HCT116 (cell line): ENCODE data around the gene PI4KA. TPM values are rescaled to one million over a fixed set of nuclear protein-coding genes. Genes with fewer than 3 reads are reported as not detected.

Experiments
- ATAC-seq: fragments of 200-7000 bp; cut with Tn5 transposase; 2 replicates; pipeline ENCODE4 v1.9.1; 2020; ENCODE audit warnings: mild to moderate bottlenecking, moderate library complexity
- BruUV-seq: library from RNA; stranded (reverse); fragments of 400-500 nt; replicated peaks from 2 replicates; lab custom pipeline; 2021; lab: Mats Ljungman, UMichigan
- CTCF ChIA-PET: fragments of 300-600 bp; sonication (Branson Sonifier 250); formaldehyde crosslinking; loops from one replicate; lab custom pipeline; 2021; ENCODE audit warnings: antibody characterized with exemption; lab: Charles Lee
- POLR2A ChIA-PET: fragments of 300-600, 350-600 bp; sonication (Branson Sonifier 250); formaldehyde crosslinking; loops from one replicate; lab custom pipeline; 2021; ENCODE audit warnings: antibody characterized with exemption; lab: Charles Lee
- RAD21 ChIA-PET, 2 experiments: fragments of 300-600 bp; sonication (Branson Sonifier 250); formaldehyde crosslinking; loops; one replicate each; lab custom pipeline; 2023; ENCODE audit warnings: low total read pairs in 2 of 2; ENCODE audit not compliant: uncharacterized antibody in 2 of 2, unreplicated experiment in 2 of 2, low non-redundant PET in 1 of 2; lab: Charles Lee
- DNase-seq: peaks from one replicate; pipeline ENCODE4 v3.0.0-alpha.2; 2010; ENCODE audit warnings: low read depth, low spot score
- H2AFZ ChIP-seq: fragments of 200-600 bp; shearing (Covaris generic), sonication (generic); 2 replicates; pipeline ENCODE4 v1.6.1; 2017; ENCODE audit warnings: low read depth, mixed run types, mixed read lengths, antibody characterized with exemption, low read length; ENCODE audit not compliant: poor library complexity, severe bottlenecking
- H3K27ac ChIP-seq: 2 replicates; pipeline ENCODE4 v1.5.1; 2012; ENCODE audit warnings: low read depth, low read length
- H3K27me3 ChIP-seq: fragments of 200-600 bp; sonication (generic); 2 replicates; pipeline ENCODE4 v1.6.1; 2016; ENCODE audit warnings: mixed run types, low read length, mixed read lengths; ENCODE audit not compliant: insufficient read depth
- H3K36me3 ChIP-seq, 2 experiments: fragments of 200-500 bp in 1 of 2; fragments of 200-600 bp in 1 of 2; sonication (Bioruptor generic) in 1 of 2; sonication (generic) in 1 of 2; 2 replicates each; pipeline versions ENCODE4 v1.5.1 to v1.6.1; 2014 to 2016; ENCODE audit warnings: low read length in 2 of 2, inconsistent platforms in 1 of 2, mixed read lengths in 1 of 2, mixed run types in 1 of 2; ENCODE audit not compliant: insufficient read depth in 2 of 2, control insufficient read depth in 1 of 2
- H3K4me1 ChIP-seq, 2 experiments: fragments of 200-600 bp in 1 of 2; sonication (generic) in 1 of 2; 2 replicates each; pipeline versions ENCODE4 v1.5.1 to v1.6.1; 2012 to 2017; ENCODE audit warnings: low read length in 2 of 2, inconsistent platforms in 1 of 2, mild to moderate bottlenecking in 1 of 2, mixed read lengths in 1 of 2, mixed run types in 1 of 2, moderate library complexity in 1 of 2; ENCODE audit not compliant: insufficient read depth in 2 of 2, control insufficient read depth in 1 of 2
- H3K4me2 ChIP-seq: fragments of 200-600 bp; sonication (generic); 2 replicates; pipeline ENCODE4 v1.6.1; 2017; ENCODE audit warnings: mixed run types, low read length, mixed read lengths
- H3K4me3 ChIP-seq, 2 experiments: fragments of 200-600 bp in 1 of 2; sonication (generic) in 1 of 2; replicated peaks in 1 of 2; 2 replicates each; pipeline ENCODE4 v1.5.1; 2011 to 2016; ENCODE audit warnings: low read length in 2 of 2, control low read depth in 1 of 2, low read depth in 1 of 2, mild to moderate bottlenecking in 1 of 2, mixed read lengths in 1 of 2, mixed run types in 1 of 2
- H3K79me2 ChIP-seq: fragments of 200-600 bp; sonication (generic); 2 replicates; pipeline ENCODE4 v1.6.1; 2017; ENCODE audit warnings: mild to moderate bottlenecking, mixed run types, low read length, moderate library complexity, mixed read lengths; ENCODE audit not compliant: insufficient read depth
- H3K9ac ChIP-seq: fragments of 200-600 bp; sonication (generic); 2 replicates; pipeline ENCODE4 v1.6.1; 2016; ENCODE audit warnings: low read length, mixed read lengths
- H3K9me2 ChIP-seq: fragments of 200-600 bp; sonication (generic), shearing (Covaris generic); 2 replicates; pipeline ENCODE4 v1.6.1; 2017; ENCODE audit warnings: mixed run types, mild to moderate bottlenecking, moderate library complexity; ENCODE audit not compliant: insufficient read depth
- H3K9me3 ChIP-seq, 2 experiments: fragments of 200-500 bp in 1 of 2; fragments of 200-600 bp in 1 of 2; sonication (Bioruptor generic) in 1 of 2; sonication (generic) in 1 of 2; 2 replicates each; pipeline ENCODE4 v1.6.1; 2014 to 2017; ENCODE audit warnings: low read length in 2 of 2, mixed read lengths in 2 of 2, inconsistent platforms in 1 of 2, low read depth in 1 of 2, mild to moderate bottlenecking in 1 of 2, mixed run types in 1 of 2, moderate library complexity in 1 of 2; ENCODE audit not compliant: control insufficient read depth in 1 of 2, insufficient read depth in 1 of 2
- H4K20me1 ChIP-seq: fragments of 200-600 bp; sonication (generic), shearing (Covaris generic); 2 replicates; pipeline ENCODE4 v1.6.1; 2017; ENCODE audit warnings: mixed run types, mild to moderate bottlenecking, moderate library complexity; ENCODE audit not compliant: insufficient read depth
- ATF3 ChIP-seq: IDR thresholded peaks from 2 replicates; pipeline ENCODE4 v1.6.1; 2012
- CEBPB ChIP-seq: IDR thresholded peaks from 2 replicates; pipeline ENCODE4 v1.6.1; 2012; ENCODE audit warnings: low read depth
- FOSL1 ChIP-seq: IDR thresholded peaks from 2 replicates; pipeline ENCODE4 v1.6.1; 2012; ENCODE audit warnings: low read depth
- POLR2A ChIP-seq: IDR thresholded peaks from 2 replicates; pipeline ENCODE4 v1.7.0; 2011; ENCODE audit warnings: borderline replicate concordance; ENCODE audit not compliant: insufficient read depth, insufficient read length; ENCODE audit errors: extremely low read depth
- POLR2AphosphoS5 ChIP-seq: IDR thresholded peaks from 2 replicates; pipeline ENCODE4 v1.6.1; 2011; ENCODE audit warnings: mild to moderate bottlenecking, low read depth, low read length, moderate library complexity
- TCF7L2 ChIP-seq: IDR thresholded peaks from 2 replicates; pipeline ENCODE4 v1.7.0; 2011; ENCODE audit warnings: borderline replicate concordance, inconsistent platforms; ENCODE audit not compliant: insufficient read depth, insufficient read length; ENCODE audit errors: extremely low read depth
- intact Hi-C: fragments of 100-400 bp; cut with micrococcal nuclease; formaldehyde crosslinking; loops from 2 replicates; pipeline ENCODE4 v1.10.0; 2022
- total RNA-seq: library from RNA; stranded (reverse); gene quantifications from one replicate; pipeline ENCODE4 v1.2.1, GENCODE V29; 2021; ENCODE audit not compliant: unreplicated experiment
- TF ChIP-seq, protein P1 (sequence below): IDR thresholded peaks from 2 replicates; pipeline ENCODE4 v1.6.1; 2011; ENCODE audit warnings: mild to moderate bottlenecking, low read length, moderate library complexity; ENCODE audit not compliant: insufficient replicate concordance; ENCODE audit errors: extremely low read depth
- TF ChIP-seq, protein P2 (sequence below): IDR thresholded peaks from 2 replicates; pipeline ENCODE4 v1.6.1; 2012

Gene PI4KA
- total RNA-seq, 1 experiment from 2014 or later = 59.6 TPM

DNA sequence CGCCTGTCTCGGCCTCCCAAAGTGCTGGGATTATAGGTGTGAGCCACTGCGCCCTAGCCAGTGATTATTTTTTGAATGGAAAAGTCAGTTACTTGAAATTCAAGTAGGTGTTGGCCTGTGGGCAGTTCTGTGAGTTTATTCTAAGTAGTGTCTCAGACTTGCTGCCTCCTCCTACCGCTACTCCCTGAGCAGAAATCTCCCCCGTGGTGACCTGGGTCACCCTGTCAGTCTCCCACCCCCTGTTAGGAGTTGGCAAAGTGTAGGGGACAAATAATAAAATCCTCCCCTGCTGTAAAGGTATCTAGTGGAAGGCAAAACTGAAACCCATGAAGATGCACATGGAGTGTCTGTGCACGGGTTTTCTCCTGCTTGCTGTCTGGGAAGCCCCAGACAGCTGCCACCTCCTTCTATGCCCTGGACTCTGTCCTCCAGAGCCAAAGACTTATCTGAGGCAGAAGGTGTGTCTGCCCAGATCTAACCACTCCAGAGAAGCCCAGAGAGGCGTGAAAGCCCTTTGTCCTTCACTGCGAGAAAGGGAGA is 26.5 kb upstream of the PI4KA start:
- H3K9me2 ChIP-seq = no peaks in the 10 kb centered on the region
- ATAC-seq (peak; percentile 35; the same call in 1 of the 2 replicates), DNase-seq (no peak)
- RAD21 ChIA-PET = interaction anchor here in 1 of 2 experiments (0.8 to 1.4 kb wide), 3 partner anchors 72 to 89 kb away, joined by 3 to 5 read pairs (median 3); no protein-coding TSS in a partner anchor
- intact Hi-C loops = loop anchor here (1.0 kb wide), 1 partner anchor 71 kb away; no protein-coding TSS in a partner anchor
- H3K4me1 ChIP-seq = peaks cover 3 to 20% of the 10 kb centered on the region in 2 experiments; a peak in 3 of 4 replicates
- H3K27me3 ChIP-seq = no peaks in the 10 kb centered on the region
- H4K20me1 ChIP-seq = no peaks in the 10 kb centered on the region
- BruUV-seq = no TSS peak
- H3K9me3 ChIP-seq = no peaks in the 10 kb centered on the region
- no peak overlapping the region for H3K9ac ChIP-seq
- POLR2A ChIA-PET = interaction anchor here (1.0 to 1.4 kb wide), 3 partner anchors 72 to 117 kb away, joined by 4 read pairs; partner anchors contain the start of genes LZTR1 and THAP7
- H3K4me3 ChIP-seq = no peak overlapping the region
- H3K36me3 ChIP-seq = peaks cover 0 to 10% of the 10 kb centered on the region in 2 experiments; a peak in 3 of 4 replicates
- TF ChIP-seq, protein P1, sequence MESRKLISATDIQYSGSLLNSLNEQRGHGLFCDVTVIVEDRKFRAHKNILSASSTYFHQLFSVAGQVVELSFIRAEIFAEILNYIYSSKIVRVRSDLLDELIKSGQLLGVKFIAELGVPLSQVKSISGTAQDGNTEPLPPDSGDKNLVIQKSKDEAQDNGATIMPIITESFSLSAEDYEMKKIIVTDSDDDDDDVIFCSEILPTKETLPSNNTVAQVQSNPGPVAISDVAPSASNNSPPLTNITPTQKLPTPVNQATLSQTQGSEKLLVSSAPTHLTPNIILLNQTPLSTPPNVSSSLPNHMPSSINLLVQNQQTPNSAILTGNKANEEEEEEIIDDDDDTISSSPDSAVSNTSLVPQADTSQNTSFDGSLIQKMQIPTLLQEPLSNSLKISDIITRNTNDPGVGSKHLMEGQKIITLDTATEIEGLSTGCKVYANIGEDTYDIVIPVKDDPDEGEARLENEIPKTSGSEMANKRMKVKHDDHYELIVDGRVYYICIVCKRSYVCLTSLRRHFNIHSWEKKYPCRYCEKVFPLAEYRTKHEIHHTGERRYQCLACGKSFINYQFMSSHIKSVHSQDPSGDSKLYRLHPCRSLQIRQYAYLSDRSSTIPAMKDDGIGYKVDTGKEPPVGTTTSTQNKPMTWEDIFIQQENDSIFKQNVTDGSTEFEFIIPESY = no peak
- TF ChIP-seq CEBPB = no peak
- no peak for TF ChIP-seq POLR2A
- TF ChIP-seq, protein P2, sequence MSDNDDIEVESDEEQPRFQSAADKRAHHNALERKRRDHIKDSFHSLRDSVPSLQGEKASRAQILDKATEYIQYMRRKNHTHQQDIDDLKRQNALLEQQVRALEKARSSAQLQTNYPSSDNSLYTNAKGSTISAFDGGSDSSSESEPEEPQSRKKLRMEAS = no peak
- no peak for TF ChIP-seq FOSL1
- TF ChIP-seq TCF7L2 = no peak
- TF ChIP-seq POLR2AphosphoS5 = no peak
- no peak for TF ChIP-seq ATF3
- H2AFZ ChIP-seq = no peak overlapping the region
- CTCF ChIA-PET = interaction anchor here (0.8 to 2.2 kb wide), 20 partner anchors 10 to 218 kb away, joined by 3 to 21 read pairs (median 5); partner anchors contain the start of genes CRKL and LZTR1
- peak overlapping the region; percentile 45; the same call in 1 of the 2 replicates for H3K4me2 ChIP-seq
- H3K79me2 ChIP-seq = no peaks in the 10 kb centered on the region
- peak overlapping the region; percentile 8; the same call in 1 of the 2 replicates for H3K27ac ChIP-seq
